Measurements from ENCODE around the gene CLMN.

The CLMN gene

GRCh38 chr14:95274279-95274678 is 45.4 kb downstream of the CLMN start:
- TF ChIP-seq REST (IDR thresholded peaks at IDR 0.05; ENCODE audit: insufficient replicate concordance, low read depth) (no peak), GABPA (IDR thresholded peaks at IDR 0.05; ENCODE audit: low read depth) (no peak), SPI1 (IDR thresholded peaks at IDR 0.05; ENCODE audit: borderline replicate concordance, low read depth) (no peak), POLR2AphosphoS5 (IDR thresholded peaks at IDR 0.05; ENCODE audit: low read depth) (no peak), CTCF (IDR thresholded peaks at IDR 0.05; ENCODE audit: insufficient read depth, low read length) (no peak)
- no peaks in the 10 kb centered on the region for H3K27me3 ChIP-seq (ENCODE audit: insufficient read depth, poor library complexity, severe bottlenecking)
- H3K4me3 ChIP-seq (replicated peaks; ENCODE audit: insufficient read depth, low read length) = no peak overlapping the region
- no peak for DNase-seq (ENCODE audit: low read depth in 1 of 2, low spot score in 1 of 2)
- H3K27ac ChIP-seq (replicated peaks) = no peak overlapping the region

GRCh38 chr14:95273001-95273978 is 46.4 kb downstream of the CLMN start:
- H3K27me3 ChIP-seq (ENCODE audit: insufficient read depth, poor library complexity, severe bottlenecking) = no peaks in the 10 kb centered on the region
- no peak for TF ChIP-seq GABPA (IDR thresholded peaks at IDR 0.05; ENCODE audit: low read depth)
- TF ChIP-seq CTCF (IDR thresholded peaks at IDR 0.05; ENCODE audit: insufficient read depth, low read length) = no peak
- no peak for TF ChIP-seq POLR2AphosphoS5 (IDR thresholded peaks at IDR 0.05; ENCODE audit: low read depth)
- no peak for TF ChIP-seq REST (IDR thresholded peaks at IDR 0.05; ENCODE audit: insufficient replicate concordance, low read depth)
- TF ChIP-seq SPI1 (IDR thresholded peaks at IDR 0.05; ENCODE audit: borderline replicate concordance, low read depth) = no peak
- H3K4me3 ChIP-seq (replicated peaks; ENCODE audit: insufficient read depth, low read length) = no peak overlapping the region
- no peak overlapping the region for H3K27ac ChIP-seq (replicated peaks)
- no peak for DNase-seq (ENCODE audit: low read depth in 1 of 2, low spot score in 1 of 2)

- no peak for DNase-seq (ENCODE audit: low read depth in 1 of 2, low spot score in 1 of 2)
- Histone ChIP-seq H3K27ac (replicated peaks) (no peak overlapping the region), H3K27me3 (ENCODE audit: insufficient read depth, poor library complexity, severe bottlenecking) (no peaks in the 10 kb centered on the region), H3K4me3 (replicated peaks; ENCODE audit: insufficient read depth, low read length) (no peak overlapping the region)
- TF ChIP-seq REST (IDR thresholded peaks at IDR 0.05; ENCODE audit: insufficient replicate concordance, low read depth) (no peak), SPI1 (IDR thresholded peaks at IDR 0.05; ENCODE audit: borderline replicate concordance, low read depth) (no peak), GABPA (IDR thresholded peaks at IDR 0.05; ENCODE audit: low read depth) (no peak), CTCF (IDR thresholded peaks at IDR 0.05; ENCODE audit: insufficient read depth, low read length) (no peak), POLR2AphosphoS5 (IDR thresholded peaks at IDR 0.05; ENCODE audit: low read depth) (no peak)
These were observed 47.7 kb downstream of the CLMN start for GRCh38 chr14:95272057-95272456.
